T-helper 1 cell treated with Interleukin-12 subunit alpha and Interleukin-12 subunit beta and Interleukin-4 antibody, amounts not matched to agents 30 ng/mL and 1 ng/mL, for 36 hours (primary cell): ENCODE measurements around the gene EIF2AK3. TPM values are rescaled to one million over a fixed set of nuclear protein-coding genes. Genes with fewer than 3 reads are reported as not detected.
"Not testable (repeated sequence)": the region's sequence is repeated elsewhere in the genome, so short reads cannot be mapped to it uniquely, and the experiment has no call there.

Experiments
- intact Hi-C: fragments of 100-400 bp; cut with micrococcal nuclease; formaldehyde crosslinking; loops from one replicate; pipeline ENCODE4 v1.15.1; 2024
- total RNA-seq: library from RNA; stranded (reverse); gene quantifications from 2 replicates; pipeline ENCODE4 v1.2.3, GENCODE V29; 2022

The EIF2AK3 gene
- total RNA-seq, 1 donor from 2014 or later = 31.4 TPM

DNA sequence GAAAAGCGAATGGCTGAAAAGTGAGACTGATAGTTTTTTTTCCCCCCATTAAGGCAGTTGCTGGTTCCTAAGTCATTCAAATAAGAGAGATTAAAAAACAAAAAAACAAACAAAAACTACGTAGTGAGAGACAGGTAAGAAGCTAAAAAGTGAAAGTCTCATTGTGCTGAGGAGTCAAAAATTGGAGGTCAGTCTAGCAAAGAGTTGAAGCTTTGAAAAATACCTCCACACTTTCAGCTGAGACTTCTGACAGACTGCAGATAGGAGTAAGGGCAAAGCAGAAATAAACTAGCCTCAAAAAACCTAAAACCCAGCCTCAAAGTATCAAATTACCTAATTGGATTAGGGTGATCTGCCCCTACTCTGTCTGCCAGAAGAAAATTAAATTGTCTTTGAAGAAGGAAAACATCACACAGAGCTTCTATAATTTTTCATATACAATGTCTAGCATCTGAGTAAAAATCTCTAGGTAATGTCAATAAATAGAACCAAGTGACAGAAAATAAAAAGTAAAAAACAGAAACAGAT lies 10.9 kb upstream of the EIF2AK3 start:
- intact Hi-C loops = loop anchor here (1.0 kb wide), 1 partner anchor 10 kb away; no protein-coding TSS in a partner anchor

DNA sequence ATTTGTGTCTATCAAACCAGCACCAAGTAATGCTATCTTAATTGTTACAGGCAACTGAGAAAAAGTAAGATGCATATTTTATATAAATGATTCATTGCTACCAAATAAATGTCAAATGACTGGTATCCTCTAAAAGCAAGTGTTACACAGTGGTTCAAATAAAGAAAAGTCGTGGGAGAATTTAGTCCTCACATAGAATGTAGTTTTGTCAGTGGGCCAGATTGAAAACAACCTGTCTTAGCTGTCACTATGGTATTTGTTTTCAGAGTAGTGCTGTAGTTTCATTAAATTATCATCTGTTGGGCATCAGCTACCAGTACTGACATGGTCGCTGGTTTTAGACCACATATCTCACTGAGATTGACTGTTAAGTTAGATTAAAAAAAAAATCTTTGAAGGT lies 10.2 kb upstream of the EIF2AK3 start:
- intact Hi-C loops = no loop called here

DNA sequence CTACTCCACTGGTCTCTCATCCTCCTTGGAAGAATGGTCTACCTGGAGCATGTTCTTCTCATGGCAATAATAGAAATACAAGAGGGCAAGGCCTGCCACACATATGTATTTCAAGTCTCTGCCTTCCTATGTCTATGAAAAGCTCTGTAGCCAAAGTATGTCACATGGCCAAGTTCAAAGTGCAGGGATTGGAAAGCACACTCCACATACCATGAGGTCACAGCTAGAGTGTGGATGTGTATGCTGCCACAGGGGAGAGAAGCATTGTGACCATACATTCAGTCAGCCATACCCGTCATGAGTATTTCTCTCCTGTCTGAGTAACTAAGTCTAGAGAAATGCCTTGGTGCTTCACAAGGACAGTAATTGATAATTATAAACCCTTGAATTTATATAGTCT lies 8.8 kb upstream of the EIF2AK3 start:
- intact Hi-C loops = no loop called here

DNA sequence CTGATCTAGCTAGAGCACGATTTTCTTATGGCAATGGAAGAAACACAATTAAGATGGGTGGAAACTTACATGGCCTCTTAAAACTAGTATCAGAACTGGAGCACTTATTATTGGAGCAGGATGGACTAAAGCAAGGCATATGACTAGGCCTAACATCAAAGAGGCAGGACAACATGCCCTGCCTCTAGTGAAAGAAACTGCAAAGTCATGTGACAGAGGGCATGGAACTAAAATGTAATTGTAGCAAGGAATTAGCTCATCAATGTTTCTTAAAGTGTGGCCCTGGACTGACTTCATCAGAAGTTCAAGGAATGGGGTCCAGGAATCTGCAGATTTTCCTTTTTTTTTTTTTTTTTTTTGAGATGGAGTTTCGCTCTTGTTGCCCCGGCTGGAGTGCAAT lies 5.3 kb upstream of the EIF2AK3 start:
- intact Hi-C loops = no loop called here

DNA sequence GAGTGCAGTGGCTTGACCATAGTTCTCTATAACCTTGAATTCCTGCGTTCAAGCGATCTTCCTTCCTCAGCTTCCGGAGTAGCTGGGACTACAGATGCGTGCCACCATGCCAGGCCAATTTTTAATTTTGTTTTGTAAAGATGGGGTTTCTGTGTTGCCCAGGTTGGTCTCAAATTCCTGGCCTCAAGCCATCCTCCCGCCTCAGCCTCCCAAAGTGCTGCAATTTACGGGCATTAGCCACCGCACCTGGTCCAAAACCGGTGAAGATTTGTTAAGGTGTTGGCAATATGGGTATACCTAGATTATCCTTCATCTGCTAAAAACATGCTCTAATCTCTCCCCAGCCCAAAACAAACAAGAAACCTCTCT lies 1.3 kb upstream of the EIF2AK3 start:
- intact Hi-C loops = loop anchor here (1.0 to 5.0 kb wide), 2 partner anchors 10 to 124 kb away; no protein-coding TSS in a partner anchor

DNA sequence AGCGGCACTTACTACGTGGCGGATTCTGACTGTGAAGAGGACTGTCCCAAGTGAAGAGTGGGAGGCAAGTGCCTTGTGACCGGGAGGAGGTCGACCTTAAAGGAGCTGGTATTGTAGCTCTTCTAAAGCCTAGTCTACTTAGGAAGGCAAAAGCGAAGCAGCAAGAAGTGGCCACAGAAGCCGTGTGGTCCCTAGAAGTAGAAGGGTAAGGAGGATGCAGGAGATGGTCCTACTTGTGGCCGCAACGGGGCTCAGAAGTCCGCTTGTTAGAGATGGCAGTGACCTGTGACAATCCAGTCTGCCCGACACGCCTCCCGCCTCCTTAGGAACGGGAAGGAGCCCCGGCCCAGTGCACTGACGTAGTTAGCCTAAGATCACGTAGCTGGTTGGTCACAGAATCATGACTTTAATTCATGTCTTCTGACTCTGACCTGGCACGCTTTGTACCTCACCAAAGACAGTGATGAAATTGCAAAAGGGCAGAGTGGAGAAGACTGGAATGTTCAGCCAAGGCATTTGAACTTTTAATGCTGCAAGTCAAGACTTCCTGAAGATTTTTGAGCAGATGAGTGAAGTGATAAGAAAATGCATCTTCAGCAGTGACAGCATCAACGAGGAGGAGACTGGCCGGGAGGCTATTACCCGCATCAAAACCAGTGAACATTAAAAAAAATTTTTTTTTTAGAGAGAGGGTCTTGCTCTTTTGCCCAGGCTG lies 749 bp upstream of the EIF2AK3 start:
- intact Hi-C loops = loop anchor here (1.0 to 5.0 kb wide), 9 partner anchors 10 to 612 kb away; partner anchors contain the start of genes KRCC1, RNU2-63P and RPIA

DNA sequence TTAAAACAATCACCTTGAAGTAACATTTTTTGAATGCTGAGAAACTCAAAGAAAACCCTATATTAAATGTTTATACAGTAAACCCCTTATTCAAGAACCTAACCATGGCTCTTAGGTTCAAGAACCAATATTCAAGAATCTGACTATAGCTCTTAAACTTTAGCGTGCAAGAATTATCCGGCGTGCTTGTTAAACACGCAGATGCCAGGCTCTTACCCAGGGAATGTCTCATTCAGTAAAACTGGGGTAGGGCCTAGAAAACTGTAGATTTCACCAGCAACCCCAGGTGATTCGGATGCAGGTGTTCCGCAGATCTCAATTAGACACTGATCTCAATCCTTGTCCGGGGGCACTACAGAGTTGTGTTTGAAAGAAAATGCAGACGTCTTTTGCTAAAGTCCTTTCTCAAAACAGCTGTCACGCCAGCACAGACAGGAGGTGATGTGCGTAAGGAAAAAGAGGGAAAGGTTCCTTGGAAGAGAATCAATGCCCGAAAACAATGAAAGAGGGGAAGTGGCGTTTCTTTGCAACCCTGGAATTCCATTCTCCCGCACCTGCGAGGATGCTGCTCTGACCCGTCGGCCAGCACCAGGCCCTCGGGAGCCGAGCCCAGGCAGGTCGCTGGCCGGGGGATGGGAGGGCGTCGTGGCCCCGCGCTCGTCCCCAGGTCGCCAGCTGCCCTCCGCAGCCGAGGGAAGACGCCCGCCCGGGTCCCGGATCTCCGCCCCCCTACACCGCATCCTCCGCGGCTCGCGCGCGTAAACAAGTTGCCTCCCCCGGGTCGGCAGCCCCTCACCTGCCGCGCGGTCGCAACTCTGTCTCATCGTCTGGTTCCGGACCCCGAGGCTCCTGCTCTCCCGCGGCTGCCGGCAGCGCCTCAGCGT lies 851 bp downstream of the EIF2AK3 start:
- intact Hi-C loops = loop anchor here (1.0 to 5.0 kb wide), 8 partner anchors 10 to 610 kb away; partner anchors contain the start of genes KRCC1, RNU2-63P and RPIA

DNA sequence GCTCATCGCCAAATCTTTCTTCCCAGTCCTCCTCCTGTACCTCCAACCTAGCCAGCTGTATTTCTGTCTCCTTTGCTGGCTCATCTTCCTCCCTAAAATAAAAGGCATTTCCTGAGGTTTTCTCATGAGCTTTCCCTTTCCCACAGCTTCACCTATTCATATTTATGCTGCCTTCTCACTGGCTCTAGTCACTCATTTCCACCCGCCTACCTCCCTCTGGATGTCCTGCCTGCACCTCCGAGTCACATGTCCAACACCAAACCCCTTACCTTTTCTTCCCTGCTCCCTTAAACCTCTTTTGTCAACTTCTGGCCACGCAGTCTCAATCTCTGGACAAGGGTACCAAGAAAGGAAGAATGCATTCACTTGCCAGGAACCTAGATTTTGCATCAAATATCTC lies 2.8 kb downstream of the EIF2AK3 start:
- intact Hi-C loops = no loop called here

DNA sequence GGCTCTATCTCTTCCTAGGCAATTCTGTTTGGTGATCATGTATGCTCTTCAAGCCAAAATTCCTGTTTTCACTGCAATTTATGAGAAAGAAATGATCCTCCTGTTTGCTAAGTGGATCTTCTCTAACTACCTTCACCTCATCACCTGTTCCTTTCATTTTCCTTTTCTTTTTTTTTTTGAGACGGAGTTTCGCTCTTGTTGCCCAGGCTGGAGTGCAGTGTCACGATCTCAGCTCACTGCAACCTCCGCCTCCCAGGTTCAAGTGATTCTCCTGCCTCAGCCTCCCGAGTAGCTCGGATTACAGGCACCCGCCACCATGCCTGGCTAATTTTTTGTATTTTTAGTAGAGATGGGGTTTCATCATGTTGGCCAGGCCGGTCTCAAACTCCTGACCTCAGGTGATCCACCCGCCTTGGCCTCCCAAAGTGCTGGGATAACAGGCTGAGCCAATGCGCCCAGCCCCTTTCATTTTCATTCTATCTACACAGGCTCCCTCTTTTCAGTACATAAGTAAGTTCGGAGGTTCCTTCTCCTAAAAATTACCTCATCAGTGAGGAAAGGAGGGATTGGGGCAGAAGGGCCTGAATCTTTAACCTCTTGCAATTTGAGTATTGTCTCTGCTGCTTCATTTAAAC lies 3.3 kb downstream of the EIF2AK3 start:
- intact Hi-C loops = not testable (repeated sequence)

DNA sequence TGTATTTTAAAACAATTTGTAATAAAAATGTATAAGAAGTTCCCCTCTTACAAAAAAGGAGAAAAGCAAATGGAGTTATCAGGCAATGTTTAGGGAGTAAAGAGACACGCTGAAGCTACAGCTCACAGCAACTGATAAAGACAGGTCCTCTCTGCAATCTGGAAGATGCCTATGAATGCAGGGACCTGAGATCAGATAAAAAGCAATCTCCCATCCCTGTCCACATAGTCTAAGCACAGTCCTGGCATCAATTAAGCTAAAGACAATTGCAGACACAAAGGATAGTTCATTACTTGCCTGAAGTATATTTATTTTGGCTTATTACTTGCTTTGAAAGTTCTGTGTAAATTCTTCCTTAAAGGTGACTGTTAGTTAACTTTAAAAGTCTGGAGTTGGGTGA lies 5.0 kb downstream of the EIF2AK3 start:
- intact Hi-C loops = no loop called here

DNA sequence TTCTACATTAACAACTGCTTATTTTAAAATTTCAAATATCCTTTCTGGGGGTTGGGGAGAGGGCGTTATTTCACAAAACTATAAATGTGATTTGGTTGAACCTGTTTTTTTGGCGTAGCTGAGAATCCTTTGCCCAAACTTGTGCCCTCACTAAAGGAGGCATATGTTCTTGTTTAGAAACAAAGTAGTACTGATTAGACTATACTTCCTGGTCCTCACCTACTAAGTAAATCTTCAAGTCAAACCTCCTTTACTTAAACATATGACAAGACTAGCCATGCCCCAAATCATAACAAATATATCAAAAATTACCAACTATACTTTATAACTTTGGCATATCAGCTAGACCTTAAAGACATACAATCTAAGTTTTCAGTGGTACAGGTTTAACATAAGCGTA lies 5.8 kb downstream of the EIF2AK3 start:
- intact Hi-C loops = no loop called here

DNA sequence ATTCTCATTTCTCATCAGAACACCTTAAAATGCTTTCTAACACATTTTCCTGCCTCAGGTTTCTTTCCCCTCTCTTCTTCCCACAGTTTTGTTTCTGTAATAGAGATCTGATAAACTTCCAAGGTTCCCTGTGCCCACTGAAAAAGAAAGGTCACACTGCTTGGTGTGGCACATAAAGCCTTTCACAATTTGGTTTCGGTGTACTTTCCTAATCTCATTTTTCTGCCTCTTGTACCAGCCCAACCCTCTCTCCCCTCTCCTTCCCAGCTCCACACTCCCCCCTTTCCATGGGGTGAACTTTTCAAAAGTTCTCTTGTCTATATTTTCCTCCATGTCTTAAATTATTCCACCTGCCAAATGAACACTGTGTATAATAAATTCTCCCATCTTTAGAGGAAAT lies 7.2 kb downstream of the EIF2AK3 start:
- intact Hi-C loops = no loop called here

DNA sequence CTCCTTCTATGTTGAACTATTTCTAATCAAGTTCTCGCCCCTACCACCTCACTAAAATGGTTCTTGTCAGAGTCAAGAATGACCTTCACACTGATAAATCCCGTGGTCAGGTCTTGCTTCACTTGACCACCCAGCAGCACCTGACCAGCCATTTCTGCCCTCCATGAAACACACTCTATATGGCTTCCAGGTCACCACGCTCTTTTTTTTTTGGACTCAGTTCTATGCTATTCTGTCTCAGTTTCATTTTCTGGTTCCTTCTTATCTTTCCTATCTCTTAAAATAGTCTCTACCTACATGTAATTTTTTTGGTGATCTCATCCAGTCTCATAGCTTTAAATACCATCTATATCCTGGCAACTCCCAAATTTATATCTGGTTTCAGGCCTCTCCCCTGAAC lies 11.4 kb downstream of the EIF2AK3 start:
- intact Hi-C loops = loop anchor here (1.0 to 2.0 kb wide), 3 partner anchors 11 to 20 kb away; partner anchors contain the start of gene EIF2AK3

DNA sequence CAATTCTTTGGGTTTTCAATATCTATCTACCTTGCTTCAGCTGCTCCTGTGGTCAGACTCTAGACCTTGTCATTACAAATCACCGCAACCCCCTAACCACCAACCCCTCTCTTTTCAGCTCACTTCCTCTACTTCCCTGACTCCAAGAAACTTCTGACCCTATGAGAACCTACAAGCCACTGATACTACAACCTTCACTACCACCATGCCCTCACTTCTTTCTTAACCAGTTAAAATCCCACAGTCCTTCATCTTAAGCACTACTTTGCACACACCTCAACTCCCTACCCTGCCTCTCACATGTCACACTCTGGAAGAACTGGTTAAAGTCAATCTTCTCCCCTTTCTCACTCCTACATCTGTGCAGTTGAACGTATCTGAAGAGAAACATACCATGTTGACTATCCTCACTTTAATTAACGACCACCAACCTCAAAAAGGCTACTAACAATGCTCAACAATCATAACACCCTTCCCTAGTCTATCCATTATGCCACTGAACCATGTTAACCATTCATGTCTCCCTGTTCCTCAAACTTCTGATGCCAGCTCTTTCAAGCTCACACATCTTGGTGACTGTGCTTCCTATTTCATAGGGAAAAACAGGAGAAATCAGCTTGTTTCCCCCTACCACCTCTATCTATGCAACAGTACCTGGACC lies 12.6 kb downstream of the EIF2AK3 start:
- intact Hi-C loops = loop anchor here (1.0 kb wide), 1 partner anchor 18 kb away; no protein-coding TSS in a partner anchor

DNA sequence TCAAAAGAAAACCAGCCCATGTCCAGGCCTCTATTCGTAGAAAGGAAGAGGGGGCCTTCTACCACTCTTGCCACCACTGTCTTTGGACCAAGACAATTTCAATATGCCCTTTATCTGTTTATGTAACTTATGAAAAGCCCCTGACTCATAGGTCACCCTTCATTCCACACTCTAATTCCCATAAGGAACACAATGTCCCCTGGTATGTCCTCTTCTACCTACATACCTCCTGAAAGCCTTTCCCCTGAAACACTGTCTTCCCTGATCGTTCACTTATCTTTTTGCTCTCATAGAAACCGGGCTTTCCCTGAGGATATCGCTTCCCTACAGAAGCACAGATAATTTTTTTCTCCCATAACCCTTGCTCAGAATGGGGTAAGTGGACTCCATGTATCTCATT lies 13.3 kb downstream of the EIF2AK3 start:
- intact Hi-C loops = no loop called here

DNA sequence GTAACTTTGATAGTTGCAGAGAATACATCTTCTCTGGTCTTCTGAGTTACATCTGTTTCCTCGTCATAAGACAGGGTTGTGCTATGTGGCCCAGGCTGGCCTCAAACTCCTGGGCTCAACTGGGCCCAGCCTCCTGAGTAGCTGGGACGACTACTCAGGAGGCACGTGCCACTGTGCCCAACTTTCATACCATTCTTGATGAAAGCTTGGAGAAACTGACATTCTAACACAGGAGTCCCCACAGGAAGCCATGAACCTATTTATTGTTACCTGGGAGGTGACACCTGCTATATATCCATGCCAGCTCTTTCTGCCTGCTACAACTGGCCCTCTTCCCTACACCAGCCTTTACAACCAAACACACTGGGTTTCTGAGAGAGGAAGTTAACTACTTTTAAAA lies 19.1 kb downstream of the EIF2AK3 start:
- intact Hi-C loops = loop anchor here (1.0 kb wide), 1 partner anchor 10 kb away; no protein-coding TSS in a partner anchor

DNA sequence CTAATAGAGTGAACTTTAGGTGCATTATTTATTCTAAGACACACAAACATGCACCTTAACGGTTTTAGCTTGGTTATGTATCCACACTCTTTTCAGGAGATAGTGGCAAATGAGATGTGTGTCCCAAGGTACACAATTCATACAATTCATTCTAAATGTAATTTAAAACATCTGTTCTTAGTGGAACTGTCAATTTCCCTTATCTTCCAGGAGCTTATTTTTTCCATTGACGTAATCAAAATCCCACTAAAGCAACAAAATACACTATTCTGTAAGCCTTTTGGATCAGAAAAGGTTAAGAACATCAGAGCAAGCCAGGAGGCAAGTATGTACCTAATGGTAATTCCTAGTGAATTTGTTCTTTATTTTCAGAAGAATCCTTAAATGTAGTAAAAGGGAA lies 19.8 kb downstream of the EIF2AK3 start:
- intact Hi-C loops = no loop called here

DNA sequence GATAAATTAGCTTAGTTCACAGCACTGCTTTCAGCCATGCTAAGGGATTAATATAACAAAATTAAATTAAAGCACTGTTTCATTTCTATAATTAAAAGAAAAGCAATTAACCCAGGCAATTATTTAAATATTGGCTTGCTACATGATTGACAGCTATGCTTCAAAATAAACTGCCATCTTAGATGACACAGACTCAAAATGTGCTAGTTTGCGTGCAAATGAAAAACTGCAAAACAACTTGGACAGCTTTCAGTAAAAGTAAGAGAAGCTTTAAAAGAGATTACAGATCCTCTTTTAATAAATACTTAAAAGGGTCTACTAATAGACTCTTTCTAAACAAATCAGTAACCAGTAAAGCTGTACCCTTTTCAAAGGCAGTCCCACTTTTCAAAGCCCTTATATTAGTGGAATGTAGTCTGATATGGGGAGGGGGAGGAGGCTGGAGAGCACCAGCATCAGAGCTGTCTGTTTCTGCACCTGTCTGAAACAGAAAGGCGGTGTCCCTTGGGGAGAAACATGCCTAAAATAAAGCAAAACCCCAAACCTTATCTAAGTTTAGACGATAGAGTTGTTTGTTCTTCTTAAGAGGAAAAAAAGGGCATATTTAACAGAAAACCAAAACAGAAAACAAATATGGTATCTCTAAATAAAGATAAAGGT lies 20.8 kb downstream of the EIF2AK3 start:
- intact Hi-C loops = no loop called here

DNA sequence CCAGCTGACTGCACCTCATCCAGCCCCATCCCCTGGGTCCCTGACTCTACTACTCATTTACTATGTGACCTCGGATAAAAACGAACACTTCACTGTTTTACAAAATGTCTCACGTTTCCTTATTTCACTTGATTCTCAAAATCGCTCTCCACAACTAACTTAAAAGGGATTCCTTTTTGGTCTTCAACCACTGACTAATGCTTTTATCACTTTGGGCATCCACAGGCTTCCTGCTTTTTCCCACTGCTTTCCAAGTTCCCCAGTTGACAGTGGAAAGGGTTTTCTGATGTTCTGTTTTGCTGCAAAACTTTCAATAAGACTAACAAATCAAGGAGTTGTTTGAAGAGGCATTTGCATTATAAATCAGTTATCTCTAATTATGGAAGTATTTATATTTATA lies 24.1 kb downstream of the EIF2AK3 start:
- intact Hi-C loops = no loop called here

DNA sequence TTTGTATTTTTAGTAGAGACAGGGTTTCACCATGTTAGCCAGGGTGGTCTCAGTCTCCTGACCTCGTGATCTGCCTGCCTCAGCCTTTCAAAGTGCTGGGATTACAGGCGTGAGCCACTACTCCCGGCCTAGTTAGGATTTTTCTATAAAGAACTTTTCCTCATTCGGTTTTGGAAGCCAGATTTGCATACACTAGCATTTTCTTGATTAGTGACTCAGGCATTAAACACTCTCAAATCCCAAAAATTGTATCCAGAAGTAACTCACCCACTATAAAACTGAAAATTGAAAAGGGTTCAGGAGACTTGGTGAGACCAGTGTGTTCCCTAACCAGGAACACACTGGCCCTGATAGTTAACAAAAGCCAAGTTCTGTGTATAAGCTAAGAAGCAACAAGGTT lies 25.2 kb downstream of the EIF2AK3 start:
- intact Hi-C loops = no loop called here
